Activated CD4-positive, alpha-beta T cell treated with anti-CD3 and anti-CD28 coated beads for 36 hours (primary cell): ENCODE measurements around the gene WFS1. TPM values are rescaled to one million over a fixed set of nuclear protein-coding genes. Genes with fewer than 3 reads are reported as not detected.

Source experiments
- ATAC-seq: fragments of 200-7000 bp; cut with Tn5 transposase; one replicate; pipeline ENCODE4 v1.10.0; 2021; ENCODE audit warnings: mild to moderate bottlenecking, moderate library complexity
- CTCF ChIA-PET: fragments of 350-600 bp; sonication (Branson Sonifier 250); formaldehyde crosslinking; loops from one replicate; lab custom pipeline; 2021; ENCODE audit warnings: antibody characterized with exemption; lab: Charles Lee
- POLR2A ChIA-PET: fragments of 350-600 bp; sonication (Branson Sonifier 250); formaldehyde crosslinking; loops from one replicate; lab custom pipeline; 2021; ENCODE audit warnings: antibody characterized with exemption, inconsistent platforms; lab: Charles Lee
- DNase-seq: peaks from one replicate; pipeline ENCODE4 v3.0.0-alpha.2; 2020
- H3K27ac Mint-ChIP-seq: one replicate; pipeline ENCODE4 v1.8.0; 2021; ENCODE audit warnings: mixed read lengths
- H3K27me3 Mint-ChIP-seq: one replicate; pipeline ENCODE4 v1.8.0; 2021; ENCODE audit warnings: mixed read lengths
- H3K36me3 Mint-ChIP-seq: one replicate; pipeline ENCODE4 v1.8.0; 2021; ENCODE audit warnings: low read depth, mixed read lengths
- H3K4me1 Mint-ChIP-seq: one replicate; pipeline ENCODE4 v1.8.0; 2021; ENCODE audit warnings: mixed read lengths
- H3K4me3 Mint-ChIP-seq: one replicate; pipeline ENCODE4 v1.8.0; 2021; ENCODE audit warnings: mild to moderate bottlenecking, moderate library complexity, mixed read lengths
- H3K9me3 Mint-ChIP-seq: one replicate; pipeline ENCODE4 v1.8.0; 2021; ENCODE audit warnings: low read depth, mixed read lengths
- intact Hi-C, 2 experiments: fragments of 100-400 bp; cut with DNase I in 1 of 2; cut with micrococcal nuclease in 1 of 2; formaldehyde crosslinking; loops; one replicate each; pipeline versions ENCODE4 v1.14.2 to v1.15.1; 2022 to 2024; cut with DNase I, micrococcal nuclease
- total RNA-seq, 2 experiments: library from RNA; stranded (reverse); gene quantifications; one replicate each; pipeline ENCODE4 v1.2.3, GENCODE V29; 2021

Gene WFS1
- total RNA-seq, 2 experiments from 2014 or later = 3.4 to 4.8 TPM

DNA sequence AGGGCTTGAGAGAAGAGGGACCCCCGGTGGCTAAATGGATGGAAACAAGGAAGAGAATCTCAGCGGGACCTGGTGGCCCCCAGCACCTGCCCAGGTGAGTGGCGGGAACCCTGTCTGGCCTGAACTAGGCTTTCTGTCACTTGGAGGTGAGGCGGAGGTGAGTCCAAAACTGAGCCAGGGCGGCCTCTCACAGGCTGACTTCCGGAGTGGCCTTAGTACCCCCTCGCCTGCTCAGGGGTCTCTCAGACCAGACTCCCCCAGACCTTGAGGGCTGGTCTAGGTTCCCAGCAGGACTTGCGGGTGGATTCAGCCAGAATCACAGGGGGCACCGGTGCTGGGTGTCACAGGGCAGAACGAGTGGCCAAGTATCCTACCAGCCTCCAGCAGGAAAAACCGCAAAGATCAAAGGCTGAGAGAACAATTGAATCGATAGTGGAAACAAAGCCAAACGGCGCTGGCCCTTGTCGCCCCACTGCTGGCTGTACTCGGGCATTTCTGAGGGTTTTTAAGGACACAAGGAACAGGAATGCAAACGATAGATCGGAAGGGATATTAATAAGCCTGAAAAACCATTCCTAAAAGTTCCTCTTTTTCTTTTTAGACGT is 67.8 kb downstream of the WFS1 start:
- Mint-ChIP-seq H3K9me3 (no peaks in the 10 kb centered on the region), H3K4me1 (peaks cover 14% of the 10 kb centered on the region), H3K4me3 (no peak overlapping the region), H3K36me3 (no peaks in the 10 kb centered on the region), H3K27ac (no peak overlapping the region), H3K27me3 (peaks cover 44% of the 10 kb centered on the region)
- intact Hi-C loops = no loop called here
- CTCF ChIA-PET = interaction anchor here (2.1 kb wide), 1 partner anchor 10 kb away, joined by 9 read pairs; no protein-coding TSS in a partner anchor
- ATAC-seq (no peak), DNase-seq (no peak)
- POLR2A ChIA-PET = no interaction called here

DNA sequence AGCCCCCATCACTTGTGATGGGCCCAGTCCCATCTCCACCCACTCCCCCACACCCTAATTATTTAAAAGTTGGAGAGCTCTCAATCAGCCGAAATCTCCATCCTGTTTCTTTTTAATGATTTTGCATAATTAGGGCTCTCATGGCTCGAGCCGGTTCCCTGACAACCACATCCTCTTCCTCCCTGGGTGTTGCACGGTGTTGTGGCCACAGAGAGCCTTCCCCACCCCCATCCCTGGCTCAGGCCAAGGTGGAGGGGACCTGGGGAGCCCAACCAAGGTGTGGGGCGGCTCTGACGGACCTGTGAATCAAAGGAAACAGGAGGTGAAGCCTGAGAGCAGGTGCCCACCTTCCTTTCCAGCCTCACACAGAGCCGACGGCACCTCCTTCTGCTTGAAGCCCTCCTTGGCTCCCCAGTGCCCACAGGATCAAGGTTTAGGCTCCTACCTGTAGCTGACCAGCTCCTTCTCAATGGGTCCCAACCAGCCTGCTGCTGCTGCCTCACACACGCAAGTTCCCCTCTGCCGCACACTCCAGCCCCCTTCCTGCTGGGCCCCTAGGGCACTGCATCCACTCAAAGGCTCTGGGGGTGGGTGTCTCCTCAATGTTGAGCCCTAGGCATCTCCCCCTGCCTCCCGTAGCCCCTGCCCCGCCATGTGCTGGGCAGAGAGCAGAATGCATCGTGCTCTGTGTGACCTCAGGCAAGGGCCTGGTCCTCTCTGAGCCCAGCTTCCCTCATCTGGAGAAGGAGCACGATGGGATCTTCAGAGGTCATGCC is 68.7 kb downstream of the WFS1 start:
- H3K36me3 Mint-ChIP-seq = no peaks in the 10 kb centered on the region
- no peaks in the 10 kb centered on the region for H3K9me3 Mint-ChIP-seq
- CTCF ChIA-PET = interaction anchor here (0.7 to 2.1 kb wide), 3 partner anchors 11 to 1344 kb away, joined by 3 to 9 read pairs (median 3); no protein-coding TSS in a partner anchor
- no peak overlapping the region for H3K27ac Mint-ChIP-seq
- peaks cover 40% of the 10 kb centered on the region for H3K27me3 Mint-ChIP-seq
- peaks cover 14% of the 10 kb centered on the region for H3K4me1 Mint-ChIP-seq
- POLR2A ChIA-PET = no interaction called here
- DNase-seq (peak; percentile 18), ATAC-seq (peak; percentile 53)
- no peak overlapping the region for H3K4me3 Mint-ChIP-seq
- intact Hi-C loops = no loop called here

DNA sequence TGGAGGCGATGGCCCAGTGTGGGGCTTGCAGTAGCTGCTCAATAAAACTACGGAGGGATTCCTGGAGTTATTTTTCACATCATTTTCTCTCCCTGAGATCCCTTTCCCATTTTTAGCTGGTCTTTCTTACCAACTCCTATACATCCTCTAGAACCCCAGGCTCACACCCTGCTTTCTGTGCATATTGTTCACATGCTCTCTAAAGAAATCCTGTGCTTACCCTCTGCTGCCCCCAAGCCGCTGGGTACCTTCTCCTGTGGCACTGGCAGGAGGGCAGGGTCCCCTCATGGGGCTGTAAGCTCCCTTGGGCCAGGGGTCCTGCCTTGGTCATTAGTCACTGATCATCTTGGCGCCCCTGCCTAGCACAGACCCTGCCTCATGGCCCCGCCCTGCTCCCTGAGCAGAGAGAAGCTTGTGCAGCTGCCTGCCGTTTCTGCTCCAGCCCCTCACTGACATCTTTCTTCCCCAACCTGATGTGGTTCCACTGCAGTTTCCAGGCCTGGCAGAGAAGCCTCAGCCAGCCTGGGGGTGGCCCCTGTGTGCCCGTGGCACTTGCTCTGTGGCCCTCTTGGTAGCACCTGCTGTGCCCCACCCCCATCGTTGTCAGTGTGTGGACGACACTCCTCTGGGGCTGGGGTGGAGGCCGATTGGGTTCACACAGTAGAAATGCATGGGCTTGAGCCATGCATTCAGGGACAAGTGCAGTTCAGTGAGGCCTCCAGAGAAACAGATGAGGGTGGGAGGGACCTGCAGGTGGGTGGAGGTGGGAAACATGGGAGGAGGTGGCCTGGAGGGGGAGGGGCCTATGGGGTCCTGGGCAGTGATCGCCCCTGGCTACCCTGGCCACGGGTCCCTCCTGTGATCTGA is 69.5 kb downstream of the WFS1 start:
- Mint-ChIP-seq H3K9me3 (no peaks in the 10 kb centered on the region), H3K27me3 (peaks cover 40% of the 10 kb centered on the region), H3K36me3 (no peaks in the 10 kb centered on the region), H3K4me1 (peaks cover 14% of the 10 kb centered on the region), H3K4me3 (no peak overlapping the region), H3K27ac (no peak overlapping the region)
- ChIA-PET CTCF (interaction anchor here (0.7 to 2.1 kb wide), 4 partner anchors 11 to 1345 kb away, joined by 3 to 9 read pairs (median 3); no protein-coding TSS in a partner anchor), POLR2A (no interaction called here)
- DNase-seq (no peak), ATAC-seq (no peak)
- intact Hi-C loops = no loop called here

DNA sequence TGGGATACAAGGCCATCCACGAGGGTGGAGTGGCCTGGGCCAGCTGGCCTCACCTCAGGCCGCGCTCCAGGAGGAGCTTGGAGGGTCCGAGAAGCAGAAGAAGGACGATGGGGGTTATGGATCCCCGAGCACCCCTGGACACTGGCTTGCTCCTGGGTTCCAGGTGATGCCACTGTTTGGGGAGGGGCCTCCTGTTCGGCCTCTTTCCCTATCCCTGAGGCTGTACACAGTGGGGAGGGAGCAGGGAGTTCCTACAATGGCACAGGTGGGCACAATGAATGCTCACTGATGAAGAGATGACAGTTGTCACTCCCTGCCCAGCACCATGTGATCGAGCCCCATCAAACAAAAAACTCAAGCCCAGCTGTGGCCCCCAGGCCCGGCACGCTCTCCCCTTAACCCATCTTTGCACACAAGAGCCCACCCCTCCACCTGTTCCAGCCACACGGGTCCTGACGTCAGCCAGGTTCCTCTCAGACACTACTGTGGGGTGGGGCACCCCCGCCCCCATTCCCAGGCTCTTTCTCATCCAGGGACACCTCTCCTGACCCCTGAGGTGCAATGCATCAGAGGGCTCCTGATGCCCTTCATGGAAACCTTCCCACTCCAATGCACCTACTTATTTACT is 70.3 kb downstream of the WFS1 start:
- ChIA-PET POLR2A (no interaction called here), CTCF (interaction anchor here (0.9 to 2.1 kb wide), 3 partner anchors 9 to 90 kb away, joined by 3 to 9 read pairs (median 3); no protein-coding TSS in a partner anchor)

DNA sequence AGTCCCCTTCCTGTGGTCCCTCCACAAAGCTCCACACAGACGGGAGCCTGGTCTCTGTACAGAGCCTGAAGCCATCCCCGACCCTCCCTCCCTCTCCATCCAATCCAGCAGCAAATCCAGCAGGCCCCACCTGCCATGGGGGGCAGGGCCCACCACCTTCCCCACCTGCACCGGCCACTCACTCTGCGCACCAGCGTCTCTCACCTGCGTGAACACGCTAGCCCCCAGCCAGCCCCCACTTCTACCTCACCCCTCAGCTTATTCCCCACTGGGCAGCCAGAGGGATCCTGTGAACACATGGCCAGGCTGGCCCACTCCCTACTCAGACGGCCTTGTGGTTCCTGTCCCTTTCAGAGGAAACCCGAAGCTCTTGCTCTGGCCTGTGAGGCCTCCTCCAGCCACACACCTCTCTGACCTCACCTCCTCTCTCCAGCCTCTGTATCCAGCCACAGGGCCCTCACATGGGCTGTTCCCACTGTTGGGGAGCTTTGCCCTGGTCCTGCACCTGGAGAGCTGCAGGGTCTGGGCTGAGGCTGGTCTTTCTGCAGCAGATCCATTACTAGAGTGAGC is 70.9 kb downstream of the WFS1 start:
- H3K4me1 Mint-ChIP-seq = peaks cover 14% of the 10 kb centered on the region
- no peaks in the 10 kb centered on the region for H3K36me3 Mint-ChIP-seq
- H3K27ac Mint-ChIP-seq = no peak overlapping the region
- peaks cover 34% of the 10 kb centered on the region for H3K27me3 Mint-ChIP-seq
- POLR2A ChIA-PET = no interaction called here
- ATAC-seq (no peak), DNase-seq (no peak)
- no peak overlapping the region for H3K4me3 Mint-ChIP-seq
- intact Hi-C loops = no loop called here
- H3K9me3 Mint-ChIP-seq = no peaks in the 10 kb centered on the region
- CTCF ChIA-PET = interaction anchor here (1.1 to 1.4 kb wide), 2 partner anchors 9 to 13 kb away, joined by 3 read pairs; no protein-coding TSS in a partner anchor

More for the DNA sequence above, 70.3 kb downstream of the WFS1 start:
- H3K4me1 Mint-ChIP-seq = peaks cover 14% of the 10 kb centered on the region
- no peaks in the 10 kb centered on the region for H3K9me3 Mint-ChIP-seq
- peaks cover 39% of the 10 kb centered on the region for H3K27me3 Mint-ChIP-seq
- no peak for DNase-seq
- H3K27ac Mint-ChIP-seq = no peak overlapping the region
- no peak overlapping the region for H3K4me3 Mint-ChIP-seq
- no peaks in the 10 kb centered on the region for H3K36me3 Mint-ChIP-seq
- no peak for ATAC-seq
- intact Hi-C loops = no loop called here

DNA sequence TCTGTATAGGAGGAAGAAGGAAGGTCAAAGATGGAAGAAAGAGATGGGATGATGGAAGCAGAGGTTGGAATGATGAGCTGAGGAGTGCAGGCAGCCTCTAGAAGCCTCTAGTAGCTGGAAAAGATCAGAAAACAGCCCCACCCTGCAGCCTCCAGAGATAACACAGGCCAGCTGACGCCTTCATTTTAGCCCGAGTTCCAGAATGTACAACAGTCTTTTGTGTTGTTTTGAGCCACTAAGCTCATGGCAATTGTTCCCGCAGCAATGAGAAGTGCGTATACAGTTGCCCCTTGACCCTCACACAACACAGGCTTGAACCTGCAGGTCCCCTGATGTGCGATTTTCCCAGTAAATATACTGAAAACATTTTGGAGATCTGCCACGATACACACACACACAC is 72.0 kb downstream of the WFS1 start:
- ChIA-PET POLR2A (no interaction called here), CTCF (interaction anchor here (0.7 to 1.4 kb wide), 3 partner anchors 8 to 56 kb away, joined by 3 read pairs; no protein-coding TSS in a partner anchor)
- H3K27ac Mint-ChIP-seq = no peak overlapping the region
- H3K4me3 Mint-ChIP-seq = no peak overlapping the region
- H3K27me3 Mint-ChIP-seq = peaks cover 32% of the 10 kb centered on the region
- no peaks in the 10 kb centered on the region for H3K9me3 Mint-ChIP-seq
- peaks cover 14% of the 10 kb centered on the region for H3K4me1 Mint-ChIP-seq
- ATAC-seq (no peak), DNase-seq (no peak)
- intact Hi-C loops = no loop called here
- no peaks in the 10 kb centered on the region for H3K36me3 Mint-ChIP-seq

DNA sequence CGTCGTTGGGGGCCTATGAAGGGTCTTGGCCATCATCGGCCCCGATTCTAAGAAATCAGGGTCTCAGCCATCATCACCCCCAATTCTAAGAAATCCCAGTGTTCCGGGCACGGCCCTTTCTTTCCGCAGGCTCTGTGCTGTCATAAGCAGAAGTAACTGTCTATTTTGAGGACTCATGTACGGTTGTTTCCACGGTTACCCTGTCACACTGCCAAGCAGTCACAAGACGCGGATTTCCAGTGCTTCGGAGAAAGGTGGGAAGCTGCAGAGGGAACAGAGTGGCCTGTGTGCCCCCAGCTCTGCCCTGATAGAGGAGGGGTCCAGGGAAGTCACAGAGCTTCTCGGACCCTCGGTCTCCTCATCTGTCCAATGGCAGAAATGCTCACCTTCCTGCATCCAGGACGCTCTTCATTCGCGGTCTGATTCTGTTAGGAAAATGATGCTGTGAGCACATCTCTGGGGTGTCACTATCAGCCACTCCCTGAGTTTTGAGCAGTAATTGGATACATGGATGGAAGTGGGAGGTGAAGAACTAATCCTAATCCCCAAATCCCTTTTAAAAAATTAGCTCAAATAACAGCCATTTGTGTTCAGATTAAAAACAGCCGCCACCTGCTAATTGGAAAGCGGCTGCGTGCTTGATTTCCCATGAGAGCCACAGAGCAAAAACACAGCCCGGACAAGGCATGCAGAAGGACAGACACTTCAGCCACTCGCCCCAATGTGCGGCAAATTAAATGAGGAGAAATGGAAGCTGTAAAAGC is 73.1 kb downstream of the WFS1 start:
- no peak for ATAC-seq
- H3K36me3 Mint-ChIP-seq = no peaks in the 10 kb centered on the region
- no peak overlapping the region for H3K4me3 Mint-ChIP-seq
- no peak overlapping the region for H3K27ac Mint-ChIP-seq
- intact Hi-C loops = no loop called here
- peaks cover 10% of the 10 kb centered on the region for H3K4me1 Mint-ChIP-seq
- no peaks in the 10 kb centered on the region for H3K9me3 Mint-ChIP-seq
- ChIA-PET POLR2A (no interaction called here), CTCF (no interaction called here)
- H3K27me3 Mint-ChIP-seq = peaks cover 25% of the 10 kb centered on the region
- DNase-seq = no peak

DNA sequence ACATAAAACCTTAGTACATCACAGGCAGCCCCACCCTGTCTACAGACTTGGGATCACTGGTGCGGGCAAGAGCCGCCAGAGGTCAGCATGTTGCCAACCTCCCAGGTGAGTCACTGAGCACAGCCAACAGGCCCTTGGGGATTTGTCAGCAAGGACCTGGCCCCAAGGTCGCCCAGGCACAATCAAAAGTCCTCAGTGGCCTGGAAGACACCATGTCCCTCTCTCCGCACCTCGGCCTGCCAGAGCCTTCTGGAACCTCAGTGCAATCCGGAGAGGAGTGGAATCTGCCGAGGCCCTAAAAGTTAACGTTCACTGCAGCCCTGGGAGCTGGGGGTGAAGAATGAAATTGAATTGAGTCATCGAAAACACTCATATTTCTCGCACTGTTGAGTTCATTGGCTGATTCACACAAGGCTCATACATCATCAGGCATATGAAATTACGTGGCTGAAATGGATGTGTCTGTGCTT is 74.3 kb downstream of the WFS1 start:
- H3K4me3 Mint-ChIP-seq = no peak overlapping the region
- ChIA-PET CTCF (no interaction called here), POLR2A (no interaction called here)
- H3K4me1 Mint-ChIP-seq = no peaks in the 10 kb centered on the region
- intact Hi-C loops = no loop called here
- H3K27ac Mint-ChIP-seq = no peak overlapping the region
- no peaks in the 10 kb centered on the region for H3K36me3 Mint-ChIP-seq
- H3K9me3 Mint-ChIP-seq = no peaks in the 10 kb centered on the region
- peaks cover 15% of the 10 kb centered on the region for H3K27me3 Mint-ChIP-seq
- ATAC-seq (peak; percentile 60), DNase-seq (peak; percentile 20)

DNA sequence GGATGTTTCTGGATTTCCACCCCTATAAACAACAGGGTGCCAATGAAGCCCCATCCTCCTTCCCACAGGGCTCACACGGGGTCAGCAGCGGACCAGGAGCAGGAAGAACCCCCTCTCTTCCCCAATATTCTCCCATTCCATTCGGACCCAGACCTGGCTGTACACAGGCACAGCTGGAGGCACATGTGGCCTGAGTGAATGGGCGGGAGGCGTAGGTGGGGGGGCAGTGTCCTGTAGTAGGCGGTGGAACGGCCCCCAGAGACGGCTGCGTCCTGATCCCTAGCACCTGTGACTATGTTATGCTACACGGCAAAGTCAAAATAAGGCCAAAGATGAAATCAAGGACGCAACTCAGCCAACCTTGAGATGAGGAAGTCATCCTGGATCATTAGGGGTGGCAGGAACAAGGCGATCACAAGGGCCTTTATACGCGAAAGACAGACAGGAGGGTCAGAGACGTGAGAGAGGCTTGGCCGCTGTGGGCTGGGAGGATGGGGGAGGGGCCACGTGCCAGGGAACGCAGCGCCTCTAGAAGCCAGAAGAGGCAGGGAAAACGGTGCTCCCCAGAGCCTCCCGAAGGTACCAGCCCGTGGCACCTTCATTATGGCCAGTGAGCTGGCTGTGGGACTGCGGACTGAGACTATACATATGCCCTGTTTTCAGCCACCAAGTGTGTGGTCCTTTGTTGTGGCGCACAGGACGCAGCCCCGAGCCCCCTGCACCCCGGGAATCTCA is 75.6 kb downstream of the WFS1 start:
- CTCF ChIA-PET = interaction anchor here (0.6 kb wide), 1 partner anchor 147 kb away, joined by 3 read pairs; no protein-coding TSS in a partner anchor
- ATAC-seq = no peak
- POLR2A ChIA-PET = no interaction called here
- Mint-ChIP-seq H3K4me1 (no peaks in the 10 kb centered on the region), H3K27me3 (peaks cover 9% of the 10 kb centered on the region), H3K27ac (no peak overlapping the region), H3K9me3 (no peaks in the 10 kb centered on the region), H3K4me3 (no peak overlapping the region), H3K36me3 (no peaks in the 10 kb centered on the region)
- no peak for DNase-seq
- intact Hi-C loops = no loop called here

DNA sequence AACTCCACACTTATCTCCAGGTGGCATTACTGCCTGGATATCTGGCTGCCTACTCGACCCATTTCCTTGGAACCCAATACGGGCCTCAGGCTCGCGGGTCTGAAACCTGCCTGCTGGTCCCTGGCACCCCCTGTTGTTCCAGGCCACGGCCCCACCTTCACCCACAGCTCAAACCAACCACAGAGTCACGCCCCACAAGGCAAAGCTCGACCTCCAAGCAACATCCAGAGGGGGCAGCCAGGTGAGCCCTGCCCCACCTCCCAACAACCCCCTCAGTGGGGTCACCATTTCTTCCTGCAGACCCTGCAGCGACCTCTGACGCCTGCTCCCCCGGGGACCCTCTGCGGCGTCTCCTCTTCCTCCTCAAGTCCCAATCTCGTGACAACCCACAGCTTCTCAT is 76.2 kb downstream of the WFS1 start:
- Mint-ChIP-seq H3K36me3 (no peaks in the 10 kb centered on the region), H3K4me1 (no peaks in the 10 kb centered on the region), H3K27me3 (peaks cover 4% of the 10 kb centered on the region), H3K9me3 (no peaks in the 10 kb centered on the region), H3K27ac (no peak overlapping the region), H3K4me3 (no peak overlapping the region)
- ATAC-seq (no peak), DNase-seq (no peak)
- intact Hi-C loops = no loop called here
- ChIA-PET CTCF (no interaction called here), POLR2A (no interaction called here)
